ENCODE data around the gene PIGU. TPM values are rescaled to one million over a fixed set of nuclear protein-coding genes. Genes with fewer than 3 reads are reported as not detected.
A peak's percentile ranks its signal among the peaks of the same experiment; 100 is the strongest.

The PIGU gene
- total and polyA plus RNA-seq, 2 of the 13 experiments (the other 11 are each of a cell fraction or from before 2014, with no cell fraction given), result 45.5 to 231 TPM

DNA sequence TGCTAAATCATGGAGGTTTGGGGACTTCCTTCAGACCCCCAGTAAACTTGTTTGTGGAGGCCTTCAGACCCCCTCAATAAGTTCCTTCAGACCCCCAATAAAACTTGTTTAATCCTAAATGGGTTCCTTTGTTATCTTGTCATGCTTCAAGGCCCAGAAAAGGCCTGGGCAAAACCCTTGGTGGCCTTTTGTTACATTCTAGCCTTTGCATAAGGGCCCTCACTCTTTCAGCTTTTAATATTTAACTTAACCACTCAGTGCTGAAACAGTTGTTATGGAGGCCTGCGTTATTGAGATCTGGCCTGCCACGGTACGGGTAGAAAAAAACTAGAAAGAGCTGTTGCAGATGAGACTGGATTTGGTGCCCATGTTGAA, 165.0 kb downstream of the PIGU start (continued):
- TF ChIP-seq, protein P1, sequence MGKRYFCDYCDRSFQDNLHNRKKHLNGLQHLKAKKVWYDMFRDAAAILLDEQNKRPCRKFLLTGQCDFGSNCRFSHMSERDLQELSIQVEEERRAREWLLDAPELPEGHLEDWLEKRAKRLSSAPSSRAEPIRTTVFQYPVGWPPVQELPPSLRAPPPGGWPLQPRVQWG (CRISPR knock-in tag; IDR thresholded peaks at IDR 0.05; ENCODE audit: borderline replicate concordance, low read depth), result no peak
- no peak for TF ChIP-seq REXO4 (CRISPR knock-in tag; IDR thresholded peaks at IDR 0.05; ENCODE audit: borderline replicate concordance)
- no peak for TF ChIP-seq SKI (IDR thresholded peaks at IDR 0.05; ENCODE audit: partially characterized antibody)
- TF ChIP-seq RXRA (CRISPR knock-in tag; IDR thresholded peaks at IDR 0.05), result no peak
- no peak for TF ChIP-seq RFX5 (IDR thresholded peaks at IDR 0.05; ENCODE audit: low read depth, low read length)
- TF ChIP-seq BHLHE40 (IDR thresholded peaks at IDR 0.05; ENCODE audit: low read length), result no peak
- no peak for TF ChIP-seq KDM4B (CRISPR knock-in tag; IDR thresholded peaks at IDR 0.05)
- TF ChIP-seq ZNF879 (CRISPR knock-in tag; IDR thresholded peaks at IDR 0.05), result no peak
- TF ChIP-seq SETDB1 (CRISPR knock-in tag; IDR thresholded peaks at IDR 0.05; ENCODE audit: borderline replicate concordance), result no peak
- peak; percentile 85; the same call in 1 of the 2 replicates for TF ChIP-seq SMYD3 (CRISPR knock-in tag; IDR thresholded peaks at IDR 0.05)
- no peak; the same call in 1 of the 2 replicates for TF ChIP-seq FOXA3 (CRISPR knock-in tag; IDR thresholded peaks at IDR 0.05)
- TF ChIP-seq ZNF773 (CRISPR knock-in tag; IDR thresholded peaks at IDR 0.05; ENCODE audit: borderline replicate concordance), result no peak
- peak; percentile 44 for TF ChIP-seq CREM (IDR thresholded peaks at IDR 0.05)
- no peak for TF ChIP-seq CREM (CRISPR knock-in tag; IDR thresholded peaks at IDR 0.05)
- no peak for TF ChIP-seq ZNF605 (CRISPR knock-in tag; IDR thresholded peaks at IDR 0.05)
- no peak for TF ChIP-seq REPIN1 (CRISPR knock-in tag; IDR thresholded peaks at IDR 0.05; ENCODE audit: borderline replicate concordance, low read depth)
- no peak for TF ChIP-seq ZNF296 (CRISPR knock-in tag; conservative IDR thresholded peaks at IDR 0.05)
- TF ChIP-seq TCF7 (IDR thresholded peaks at IDR 0.05; ENCODE audit: low read depth), result no peak
- no peak for TF ChIP-seq ATF7 (IDR thresholded peaks at IDR 0.05)
- TF ChIP-seq ATF7 (CRISPR knock-in tag; IDR thresholded peaks at IDR 0.05), result no peak
- TF ChIP-seq ZNF382 (CRISPR knock-in tag; IDR thresholded peaks at IDR 0.05; ENCODE audit: borderline replicate concordance), result no peak
- TF ChIP-seq TGIF2 (CRISPR knock-in tag; IDR thresholded peaks at IDR 0.05), result no peak
- no peak for TF ChIP-seq ATF1 (CRISPR knock-in tag; IDR thresholded peaks at IDR 0.05)
- 0 out of 2 replicates have a peak, but pooled peaks have one; percentile 41 for TF ChIP-seq ZNF430 (CRISPR knock-in tag; IDR thresholded peaks at IDR 0.05)
- TF ChIP-seq, protein P2, sequence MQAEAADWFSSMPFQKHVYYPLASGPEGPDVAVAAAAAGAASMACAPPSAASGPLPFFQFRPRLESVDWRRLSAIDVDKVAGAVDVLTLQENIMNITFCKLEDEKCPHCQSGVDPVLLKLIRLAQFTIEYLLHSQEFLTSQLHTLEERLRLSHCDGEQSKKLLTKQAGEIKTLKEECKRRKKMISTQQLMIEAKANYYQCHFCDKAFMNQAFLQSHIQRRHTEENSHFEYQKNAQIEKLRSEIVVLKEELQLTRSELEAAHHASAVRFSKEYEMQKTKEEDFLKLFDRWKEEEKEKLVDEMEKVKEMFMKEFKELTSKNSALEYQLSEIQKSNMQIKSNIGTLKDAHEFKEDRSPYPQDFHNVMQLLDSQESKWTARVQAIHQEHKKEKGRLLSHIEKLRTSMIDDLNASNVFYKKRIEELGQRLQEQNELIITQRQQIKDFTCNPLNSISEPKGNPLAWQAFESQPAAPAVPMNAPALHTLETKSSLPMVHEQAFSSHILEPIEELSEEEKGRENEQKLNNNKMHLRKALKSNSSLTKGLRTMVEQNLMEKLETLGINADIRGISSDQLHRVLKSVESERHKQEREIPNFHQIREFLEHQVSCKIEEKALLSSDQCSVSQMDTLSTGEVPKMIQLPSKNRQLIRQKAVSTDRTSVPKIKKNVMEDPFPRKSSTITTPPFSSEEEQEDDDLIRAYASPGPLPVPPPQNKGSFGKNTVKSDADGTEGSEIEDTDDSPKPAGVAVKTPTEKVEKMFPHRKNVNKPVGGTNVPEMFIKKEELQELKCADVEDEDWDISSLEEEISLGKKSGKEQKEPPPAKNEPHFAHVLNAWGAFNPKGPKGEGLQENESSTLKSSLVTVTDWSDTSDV (CRISPR knock-in tag; IDR thresholded peaks at IDR 0.05), result no peak
- TF ChIP-seq YEATS4 (CRISPR knock-in tag; IDR thresholded peaks at IDR 0.05; ENCODE audit: borderline replicate concordance), result peak; percentile 3; the same call in 1 of the 2 replicates
- no peak for TF ChIP-seq ZNF550 (CRISPR knock-in tag; IDR thresholded peaks at IDR 0.05; ENCODE audit: borderline replicate concordance)
- TF ChIP-seq TBP (CRISPR knock-in tag; IDR thresholded peaks at IDR 0.05), result no peak
- no peak for TF ChIP-seq XRCC5 (optimal IDR thresholded peaks at IDR 0.05; ENCODE audit: low read length)
- no peak for TF ChIP-seq ZNF235 (CRISPR knock-in tag; IDR thresholded peaks at IDR 0.05; ENCODE audit: borderline replicate concordance)
- no peak for TF ChIP-seq PLRG1 (conservative IDR thresholded peaks at IDR 0.05)
- TF ChIP-seq FOXP1 (IDR thresholded peaks at IDR 0.05), result no peak
- no peak for TF ChIP-seq FOXP1 (CRISPR knock-in tag; IDR thresholded peaks at IDR 0.05)
- no peak for TF ChIP-seq ZNF496 (CRISPR knock-in tag; IDR thresholded peaks at IDR 0.05; ENCODE audit: insufficient replicate concordance)
- 0 out of 2 replicates have a peak, but pooled peaks have one; percentile 26 for TF ChIP-seq ZNF788 (CRISPR knock-in tag; IDR thresholded peaks at IDR 0.05; ENCODE audit: borderline replicate concordance)
